ENCODE data around the gene OS9.
A peak's percentile ranks its signal among the peaks of the same experiment; 100 is the strongest.

Gene OS9

DNA sequence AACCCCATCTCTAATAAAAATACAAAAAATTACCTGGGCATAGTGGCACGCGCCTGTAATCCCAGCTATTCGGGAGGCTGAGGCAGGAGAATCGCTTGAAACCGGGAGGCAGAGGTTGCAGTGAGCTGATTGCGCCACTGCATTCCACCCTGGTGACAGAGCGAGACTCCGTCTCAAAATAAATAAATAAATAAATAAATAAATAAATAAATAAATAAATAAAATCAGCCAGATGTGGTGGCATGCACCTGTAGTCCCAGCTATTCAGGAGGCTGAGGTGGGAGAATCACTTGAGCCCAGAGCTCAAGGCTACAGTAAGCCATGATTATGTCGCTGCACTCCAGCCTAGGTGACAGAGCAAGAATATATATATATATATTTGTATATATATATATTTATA is 16.0 kb upstream of the OS9 start (continued):
- TF ChIP-seq ZNF555 (tag by site-specific recombination; conservative IDR thresholded peaks at IDR 0.05) (peak; percentile 70), GLI2 (tag by site-specific recombination; IDR thresholded peaks at IDR 0.05; ENCODE audit: borderline replicate concordance, low read depth) (peak; percentile 30; the same call in 1 of the 2 replicates), ZBTB8A (tag by site-specific recombination; IDR thresholded peaks at IDR 0.05) (peak; percentile 41; the same call in 1 of the 2 replicates), ZNF558 (tag by site-specific recombination; IDR thresholded peaks at IDR 0.05) (0 out of 2 replicates have a peak, but pooled peaks have one; percentile 49), ZNF140 (tag by site-specific recombination; IDR thresholded peaks at IDR 0.05) (peak; percentile 67; the same call in 1 of the 2 replicates), ZNF654 (tag by site-specific recombination; IDR thresholded peaks at IDR 0.05; ENCODE audit: low read depth) (peak; percentile 27), ZNF394 (tag by site-specific recombination; IDR thresholded peaks at IDR 0.05; ENCODE audit: borderline replicate concordance) (peak; percentile 84; the same call in 1 of the 2 replicates), ZNF433 (tag by site-specific recombination; IDR thresholded peaks at IDR 0.05; ENCODE audit: low read depth) (peak; percentile 53; the same call in 1 of the 2 replicates)

DNA sequence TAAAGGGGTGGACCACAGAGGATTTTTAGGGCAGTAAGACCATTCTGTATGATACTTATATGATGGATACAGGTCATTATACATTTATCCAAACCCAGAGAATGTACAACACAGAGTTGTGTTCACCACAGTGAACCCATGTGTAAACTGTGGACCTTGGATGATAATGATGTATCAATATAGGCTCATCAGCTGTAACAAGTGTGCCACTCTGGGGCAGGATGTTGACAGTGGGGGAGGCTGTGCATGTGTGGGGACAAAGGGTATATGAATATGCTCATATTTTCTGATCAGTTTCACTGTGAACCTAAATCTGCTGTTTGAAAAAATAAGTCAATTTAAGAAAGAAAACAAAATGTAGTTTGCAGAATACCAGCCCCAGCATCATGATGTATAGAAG is 14.2 kb upstream of the OS9 start:
- ChIA-PET CTCF (interaction anchor here (0.7 kb wide), 1 partner anchor 46 kb away, joined by 3 read pairs; the partner anchor contains the start of gene B4GALNT1), POLR2A (no interaction called here)
- Histone ChIP-seq H3K4me3 (ENCODE audit: low read depth, low read length) (no peak overlapping the region), H3K9me3 (ENCODE audit: control insufficient read depth, insufficient read depth, low read depth, low read length) (no peaks in the 10 kb centered on the region), H3K36me3 (ENCODE audit: control insufficient read depth in 2 of 2, insufficient read depth in 1 of 2, low read length in 2 of 2) (no peaks in the 10 kb centered on the region), H3K27ac (ENCODE audit: extremely low read depth, low read depth, low read length) (no peak overlapping the region), H3K4me1 (ENCODE audit: control insufficient read depth, insufficient read depth, low read length) (no peaks in the 10 kb centered on the region)
- TF ChIP-seq ZNF10 (tag by site-specific recombination; IDR thresholded peaks at IDR 0.05) (no peak), KLF8 (tag by site-specific recombination; IDR thresholded peaks at IDR 0.05) (no peak), ZNF211 (tag by site-specific recombination; IDR thresholded peaks at IDR 0.05; ENCODE audit: low read depth) (no peak), INSM2 (tag by site-specific recombination; IDR thresholded peaks at IDR 0.05) (no peak), ZNF138 (tag by site-specific recombination; IDR thresholded peaks at IDR 0.05; ENCODE audit: borderline replicate concordance) (no peak), ZNF549 (tag by site-specific recombination; IDR thresholded peaks at IDR 0.05) (no peak), ZNF645 (tag by site-specific recombination; IDR thresholded peaks at IDR 0.05) (no peak), ZNF792 (tag by site-specific recombination; IDR thresholded peaks at IDR 0.05) (no peak), ELK4 (IDR thresholded peaks at IDR 0.05; ENCODE audit: borderline replicate concordance, low read depth, low read length) (no peak), ZNF629 (tag by site-specific recombination; IDR thresholded peaks at IDR 0.05) (no peak), ZNF280C (tag by site-specific recombination; IDR thresholded peaks at IDR 0.05) (no peak), ZNF777 (tag by site-specific recombination; IDR thresholded peaks at IDR 0.05; ENCODE audit: borderline replicate concordance) (no peak), SP2 (tag by site-specific recombination; IDR thresholded peaks at IDR 0.05) (no peak), ZNF157 (tag by site-specific recombination; IDR thresholded peaks at IDR 0.05) (no peak)
- TF ChIP-seq, protein P1, sequence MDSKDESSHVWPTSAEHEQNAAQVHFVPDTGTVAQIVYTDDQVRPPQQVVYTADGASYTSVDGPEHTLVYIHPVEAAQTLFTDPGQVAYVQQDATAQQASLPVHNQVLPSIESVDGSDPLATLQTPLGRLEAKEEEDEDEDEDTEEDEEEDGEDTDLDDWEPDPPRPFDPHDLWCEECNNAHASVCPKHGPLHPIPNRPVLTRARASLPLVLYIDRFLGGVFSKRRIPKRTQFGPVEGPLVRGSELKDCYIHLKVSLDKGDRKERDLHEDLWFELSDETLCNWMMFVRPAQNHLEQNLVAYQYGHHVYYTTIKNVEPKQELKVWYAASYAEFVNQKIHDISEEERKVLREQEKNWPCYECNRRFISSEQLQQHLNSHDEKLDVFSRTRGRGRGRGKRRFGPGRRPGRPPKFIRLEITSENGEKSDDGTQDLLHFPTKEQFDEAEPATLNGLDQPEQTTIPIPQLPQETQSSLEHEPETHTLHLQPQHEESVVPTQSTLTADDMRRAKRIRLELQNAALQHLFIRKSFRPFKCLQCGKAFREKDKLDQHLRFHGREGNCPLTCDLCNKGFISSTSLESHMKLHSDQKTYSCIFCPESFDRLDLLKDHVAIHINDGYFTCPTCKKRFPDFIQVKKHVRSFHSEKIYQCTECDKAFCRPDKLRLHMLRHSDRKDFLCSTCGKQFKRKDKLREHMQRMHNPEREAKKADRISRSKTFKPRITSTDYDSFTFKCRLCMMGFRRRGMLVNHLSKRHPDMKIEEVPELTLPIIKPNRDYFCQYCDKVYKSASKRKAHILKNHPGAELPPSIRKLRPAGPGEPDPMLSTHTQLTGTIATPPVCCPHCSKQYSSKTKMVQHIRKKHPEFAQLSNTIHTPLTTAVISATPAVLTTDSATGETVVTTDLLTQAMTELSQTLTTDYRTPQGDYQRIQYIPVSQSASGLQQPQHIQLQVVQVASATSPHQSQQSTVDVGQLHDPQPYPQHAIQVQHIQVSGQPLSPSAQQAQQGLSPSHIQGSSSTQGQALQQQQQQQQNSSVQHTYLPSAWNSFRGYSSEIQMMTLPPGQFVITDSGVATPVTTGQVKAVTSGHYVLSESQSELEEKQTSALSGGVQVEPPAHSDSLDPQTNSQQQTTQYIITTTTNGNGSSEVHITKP (tag by site-specific recombination; IDR thresholded peaks at IDR 0.05): no peak
- TF ChIP-seq, protein P2, sequence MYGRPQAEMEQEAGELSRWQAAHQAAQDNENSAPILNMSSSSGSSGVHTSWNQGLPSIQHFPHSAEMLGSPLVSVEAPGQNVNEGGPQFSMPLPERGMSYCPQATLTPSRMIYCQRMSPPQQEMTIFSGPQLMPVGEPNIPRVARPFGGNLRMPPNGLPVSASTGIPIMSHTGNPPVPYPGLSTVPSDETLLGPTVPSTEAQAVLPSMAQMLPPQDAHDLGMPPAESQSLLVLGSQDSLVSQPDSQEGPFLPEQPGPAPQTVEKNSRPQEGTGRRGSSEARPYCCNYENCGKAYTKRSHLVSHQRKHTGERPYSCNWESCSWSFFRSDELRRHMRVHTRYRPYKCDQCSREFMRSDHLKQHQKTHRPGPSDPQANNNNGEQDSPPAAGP (tag by site-specific recombination; IDR thresholded peaks at IDR 0.05): no peak
- TF ChIP-seq, protein P3, sequence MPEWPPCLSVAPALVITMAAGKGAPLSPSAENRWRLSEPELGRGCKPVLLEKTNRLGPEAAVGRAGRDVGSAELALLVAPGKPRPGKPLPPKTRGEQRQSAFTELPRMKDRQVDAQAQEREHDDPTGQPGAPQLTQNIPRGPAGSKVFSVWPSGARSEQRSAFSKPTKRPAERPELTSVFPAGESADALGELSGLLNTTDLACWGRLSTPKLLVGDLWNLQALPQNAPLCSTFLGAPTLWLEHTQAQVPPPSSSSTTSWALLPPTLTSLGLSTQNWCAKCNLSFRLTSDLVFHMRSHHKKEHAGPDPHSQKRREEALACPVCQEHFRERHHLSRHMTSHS (tag by site-specific recombination; IDR thresholded peaks at IDR 0.05): no peak

Data from HEK293 (cell line).